GM21381 (cell line): Measurements from ENCODE around the gene TAF12.
"Not testable (repeated sequence)": the region's sequence is repeated elsewhere in the genome, so short reads cannot be mapped to it uniquely, and the experiment has no call there.

ENCODE experiments used
- ATAC-seq: cut with Tn5 transposase; IDR thresholded peaks from one replicate; pipeline ENCODE4 v1.9.1; 2021; ENCODE audit warnings: mild to moderate bottlenecking, moderate library complexity; ENCODE audit not compliant: unreplicated experiment

The TAF12 gene

GRCh38 chr1:28645406-28645805 is 2.5 kb upstream of the TAF12 start:
- ATAC-seq, result not testable (repeated sequence)

GRCh38 chr1:28644494-28644893 is 1.6 kb upstream of the TAF12 start:
- ATAC-seq, result no peak

- ATAC-seq, result no peak
Measured at GRCh38 chr1:28642056-28642846, 616 bp downstream of the TAF12 start.

GRCh38 chr1:28640766-28641165 is 2.1 kb downstream of the TAF12 start:
- no peak for ATAC-seq

GRCh38 chr1:28632560-28632959 is 10.3 kb downstream of the TAF12 start:
- ATAC-seq, result no peak

GRCh38 chr1:28631713-28632112 is 11.2 kb downstream of the TAF12 start:
- no peak for ATAC-seq

GRCh38 chr1:28613175-28613574 is 29.7 kb downstream of the TAF12 start:
- ATAC-seq, result no peak

GRCh38 chr1:28606771-28607170 is 36.1 kb downstream of the TAF12 start:
- ATAC-seq, result no peak

- no peak for ATAC-seq
Measured at GRCh38 chr1:28604962-28605361, 37.9 kb downstream of the TAF12 start.

GRCh38 chr1:28604411-28604810 is 38.5 kb downstream of the TAF12 start:
- no peak for ATAC-seq

GRCh38 chr1:28602536-28603439 is 40.1 kb downstream of the TAF12 start:
- no peak for ATAC-seq

GRCh38 chr1:28601696-28602095 is 41.2 kb downstream of the TAF12 start:
- no peak for ATAC-seq

- ATAC-seq, result not testable (repeated sequence)
Measured at GRCh38 chr1:28596276-28596675, 46.6 kb downstream of the TAF12 start.

- ATAC-seq, result no peak
Measured at GRCh38 chr1:28595412-28596191, 47.3 kb downstream of the TAF12 start.

GRCh38 chr1:28594686-28595411 is 48.0 kb downstream of the TAF12 start:
- ATAC-seq, result not testable (repeated sequence)

GRCh38 chr1:28593988-28594356 is 48.9 kb downstream of the TAF12 start:
- not testable (repeated sequence) for ATAC-seq

- no peak for ATAC-seq
Measured at GRCh38 chr1:28592321-28593071, 50.4 kb downstream of the TAF12 start.

- ATAC-seq, result no peak
Measured at GRCh38 chr1:28591708-28592320, 51.1 kb downstream of the TAF12 start, which contains the start of gene RAB42. RAB42 (plus strand) TSS chr1:28592265; CDS start chr1:28592512, 247 bp downstream.
